HG02938 (cell line): ENCODE data around the gene NMD3.
"Not testable (repeated sequence)": the region's sequence is repeated elsewhere in the genome, so short reads cannot be mapped to it uniquely, and the experiment has no call there.

Experiments used
- ATAC-seq: cut with Tn5 transposase; IDR thresholded peaks from one replicate; pipeline ENCODE4 v1.9.1; 2021; ENCODE audit warnings: mild to moderate bottlenecking, moderate library complexity; ENCODE audit not compliant: unreplicated experiment

NMD3 gene

GRCh38 chr3:161220850-161221753 is at the start of gene NMD3:
TSS of gene NMD3 (plus strand) at chr3:161221311. CDS start at chr3:161222014, 703 bp downstream.
- ATAC-seq, result peak; percentile 99

- ATAC-seq, result no peak
These were observed 49.2 kb upstream of the NMD3 start for GRCh38 chr3:161171639-161172552.

GRCh38 chr3:161175506-161175905 is 45.6 kb upstream of the NMD3 start:
- no peak for ATAC-seq

GRCh38 chr3:161177991-161178390 is 43.1 kb upstream of the NMD3 start:
- ATAC-seq, result no peak

GRCh38 chr3:161181371-161181770 is 39.7 kb upstream of the NMD3 start:
- ATAC-seq, result not testable (repeated sequence)

GRCh38 chr3:161187046-161187445 is 34.1 kb upstream of the NMD3 start:
- ATAC-seq, result no peak

GRCh38 chr3:161197855-161198850 is 23.0 kb upstream of the NMD3 start:
- ATAC-seq, result no peak

- no peak for ATAC-seq
These were observed 21.2 kb upstream of the NMD3 start for GRCh38 chr3:161199926-161200325.

- peak; percentile 92 for ATAC-seq
These were observed 17.5 kb upstream of the NMD3 start for GRCh38 chr3:161203485-161204098.

GRCh38 chr3:161208931-161209330 is 12.2 kb upstream of the NMD3 start:
- ATAC-seq, result no peak

- ATAC-seq, result no peak
These were observed 8.8 kb upstream of the NMD3 start for GRCh38 chr3:161212171-161212771.

- no peak for ATAC-seq
These were observed 8.2 kb upstream of the NMD3 start for GRCh38 chr3:161212906-161213305.

- no peak for ATAC-seq
These were observed 7.5 kb upstream of the NMD3 start for GRCh38 chr3:161213644-161214043.

GRCh38 chr3:161215185-161215584 is 5.9 kb upstream of the NMD3 start:
- ATAC-seq, result no peak

- no peak for ATAC-seq
These were observed 3.6 kb upstream of the NMD3 start for GRCh38 chr3:161217496-161217895.

- ATAC-seq, result no peak
These were observed 1.6 kb upstream of the NMD3 start for GRCh38 chr3:161219495-161219894.

GRCh38 chr3:161221806-161222600 is 892 bp downstream of the NMD3 start:
- ATAC-seq, result no peak

GRCh38 chr3:161222662-161223061 is 1.6 kb downstream of the NMD3 start:
- ATAC-seq, result no peak

GRCh38 chr3:161224786-161225185 is 3.7 kb downstream of the NMD3 start:
- no peak for ATAC-seq
